ENCODE measurements around the gene SMG6.
"Not testable (repeated sequence)": the region's sequence is repeated elsewhere in the genome, so short reads cannot be mapped to it uniquely, and the experiment has no call there.

SMG6 gene

DNA sequence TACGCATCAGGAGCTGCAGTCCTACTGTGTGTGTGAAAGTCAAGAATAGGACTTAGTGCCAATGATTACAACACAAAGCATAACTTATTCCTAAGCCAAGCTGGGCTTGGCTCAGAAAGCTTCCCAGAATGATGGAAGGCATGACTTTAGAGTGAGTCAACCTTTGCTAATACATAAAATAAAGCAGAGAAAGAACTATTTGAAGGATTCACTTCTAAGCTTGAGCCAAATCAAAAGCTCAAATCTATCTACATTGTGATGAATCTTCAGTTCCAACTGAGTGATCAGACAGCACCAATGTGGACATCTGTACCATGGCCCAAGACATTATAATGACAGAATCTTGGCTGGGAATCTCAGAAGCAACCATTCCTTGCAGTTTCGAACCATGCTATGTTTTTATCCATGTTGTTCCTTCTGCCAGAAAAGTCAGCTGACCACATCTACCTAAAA is 41.4 kb downstream of the SMG6 start:
- H3K4me3 ChIP-seq (ENCODE audit: low read depth, low read length): no peak overlapping the region

DNA sequence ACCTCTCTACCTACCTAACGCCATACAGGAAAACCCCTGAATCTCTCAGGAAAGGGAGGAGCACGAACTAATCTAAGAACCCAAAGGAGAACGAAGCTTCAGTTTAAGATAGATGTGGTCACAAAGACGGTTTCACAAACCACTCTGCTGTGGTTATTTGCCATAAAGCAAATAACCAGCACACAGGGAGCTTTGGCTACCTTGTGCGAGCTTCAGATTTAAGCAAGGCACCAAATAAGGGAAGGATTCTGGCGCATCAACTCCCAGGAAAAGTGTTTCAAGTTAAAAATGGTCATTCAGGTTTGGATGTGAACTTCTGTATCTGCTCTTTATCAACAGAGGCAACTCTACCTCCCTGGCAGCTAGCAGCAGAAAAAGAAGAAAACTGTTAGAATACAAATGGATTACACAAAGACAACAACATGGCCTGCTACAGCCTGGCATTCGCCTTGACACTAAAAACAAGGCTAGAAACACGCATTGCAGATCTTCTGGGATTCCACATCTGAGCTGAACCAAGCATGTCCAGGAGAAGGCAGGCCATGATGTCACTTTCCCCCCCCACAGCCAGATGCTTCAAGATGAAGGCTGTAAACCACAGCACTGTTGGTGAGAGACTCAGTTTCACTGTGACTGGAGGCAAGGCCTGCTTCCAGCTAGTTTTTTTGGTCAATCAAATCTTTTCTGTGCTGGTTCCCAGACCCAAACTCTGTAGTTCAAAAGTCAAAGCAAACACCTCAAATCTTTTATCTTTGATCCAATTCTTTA is 43.6 kb downstream of the SMG6 start:
- TF ChIP-seq CTCF (IDR thresholded peaks at IDR 0.05; ENCODE audit: low read depth, low read length): no peak

More for the DNA sequence above, 41.4 kb downstream of the SMG6 start:
- no peak for TF ChIP-seq CTCF (IDR thresholded peaks at IDR 0.05; ENCODE audit: low read depth, low read length)

DNA sequence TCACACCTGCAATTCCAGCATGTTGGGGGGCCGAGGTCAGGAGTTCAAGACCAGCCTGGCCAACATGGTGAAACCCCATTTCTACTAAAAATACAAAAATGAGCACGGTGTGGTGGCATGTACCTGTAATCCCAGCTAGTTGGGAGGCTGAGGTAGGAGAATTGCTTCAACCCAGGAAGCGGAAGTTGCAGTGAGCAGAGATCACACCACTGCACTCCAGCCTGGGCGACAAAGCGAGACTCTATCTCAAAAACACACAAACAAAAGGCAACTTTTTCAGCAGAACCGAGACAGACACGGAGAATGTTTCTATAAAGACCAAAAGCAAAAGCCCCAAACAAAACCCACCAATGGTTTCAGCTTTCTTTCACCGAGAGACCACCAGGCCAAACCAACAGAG is 44.8 kb downstream of the SMG6 start:
- not testable (repeated sequence) for H3K4me3 ChIP-seq (ENCODE audit: low read depth, low read length)

More for the DNA sequence above, 43.6 kb downstream of the SMG6 start:
- no peak overlapping the region for H3K4me3 ChIP-seq (ENCODE audit: low read depth, low read length)

DNA sequence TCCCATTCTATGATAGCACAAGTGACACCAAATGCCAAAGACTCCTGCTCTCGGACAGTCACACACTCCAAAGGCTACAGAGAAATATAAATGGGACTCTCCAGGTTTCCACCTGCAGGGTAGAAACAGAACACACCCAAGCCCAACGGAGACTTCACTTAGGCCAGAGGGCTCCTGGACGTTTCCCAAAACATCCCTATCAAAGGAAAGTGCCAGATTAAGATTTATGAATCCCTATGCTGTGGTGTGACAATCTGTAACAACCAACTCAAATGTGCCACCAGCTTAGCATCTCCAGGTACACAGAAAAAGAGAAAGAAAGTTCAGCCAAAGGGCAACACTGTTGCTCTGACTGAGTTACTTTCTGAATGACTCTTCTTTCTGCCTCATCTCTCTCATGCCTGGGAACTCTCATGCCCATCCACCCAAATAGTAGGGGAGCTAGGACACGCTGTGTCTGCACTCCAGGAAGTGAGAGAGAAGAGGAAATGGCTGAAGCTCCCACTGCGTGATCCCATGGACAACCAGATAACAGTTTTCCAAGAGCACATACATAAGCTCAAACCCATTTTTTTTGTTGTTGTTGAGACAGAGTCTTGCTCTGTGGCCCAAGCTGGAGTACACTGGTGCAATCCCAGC is 49.7 kb downstream of the SMG6 start:
- TF ChIP-seq CTCF (IDR thresholded peaks at IDR 0.05; ENCODE audit: low read depth, low read length): no peak
- no peak overlapping the region for H3K4me3 ChIP-seq (ENCODE audit: low read depth, low read length)

DNA sequence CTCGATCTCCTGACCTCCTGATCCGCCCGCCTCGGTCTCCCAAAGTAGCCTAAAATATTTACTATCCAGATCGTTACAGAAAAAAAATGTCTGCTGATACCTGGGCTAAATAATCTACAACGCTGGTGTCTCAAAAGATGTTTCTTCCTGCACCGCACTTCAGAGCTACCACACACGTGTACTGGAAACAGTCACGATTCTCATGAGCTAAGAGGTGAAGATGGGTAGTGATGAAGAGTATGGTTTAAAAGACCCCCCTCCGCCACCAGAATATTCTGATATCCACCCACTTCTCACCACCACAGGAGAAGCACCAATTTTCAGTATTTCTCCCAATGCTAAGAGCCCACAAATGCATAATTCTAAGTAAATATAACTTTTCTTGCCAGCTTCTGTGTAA is 50.2 kb downstream of the SMG6 start:
- H3K4me3 ChIP-seq (ENCODE audit: low read depth, low read length): no peak overlapping the region
- no peak for TF ChIP-seq CTCF (IDR thresholded peaks at IDR 0.05; ENCODE audit: low read depth, low read length)

DNA sequence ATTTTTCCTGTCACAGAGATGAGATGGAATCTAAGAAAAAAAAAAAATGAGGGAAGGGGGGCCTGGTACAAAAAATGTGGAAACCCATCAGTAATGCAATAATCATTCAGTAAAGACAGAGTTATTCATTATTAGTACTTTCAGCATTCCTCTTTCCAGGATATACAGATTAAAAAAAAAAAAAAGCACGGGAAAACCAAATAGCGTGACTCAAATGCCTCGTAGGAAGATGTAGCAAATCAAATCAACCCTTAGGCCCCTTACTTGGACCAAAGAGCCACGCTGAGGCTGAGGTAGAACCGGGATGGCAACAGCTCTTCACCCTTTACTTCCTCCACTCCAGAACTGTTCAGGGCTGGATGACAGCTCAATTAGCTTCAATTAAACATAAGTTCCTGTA is 52.5 kb downstream of the SMG6 start:
- TF ChIP-seq CTCF (IDR thresholded peaks at IDR 0.05; ENCODE audit: low read depth, low read length): no peak
- no peak overlapping the region for H3K4me3 ChIP-seq (ENCODE audit: low read depth, low read length)

DNA sequence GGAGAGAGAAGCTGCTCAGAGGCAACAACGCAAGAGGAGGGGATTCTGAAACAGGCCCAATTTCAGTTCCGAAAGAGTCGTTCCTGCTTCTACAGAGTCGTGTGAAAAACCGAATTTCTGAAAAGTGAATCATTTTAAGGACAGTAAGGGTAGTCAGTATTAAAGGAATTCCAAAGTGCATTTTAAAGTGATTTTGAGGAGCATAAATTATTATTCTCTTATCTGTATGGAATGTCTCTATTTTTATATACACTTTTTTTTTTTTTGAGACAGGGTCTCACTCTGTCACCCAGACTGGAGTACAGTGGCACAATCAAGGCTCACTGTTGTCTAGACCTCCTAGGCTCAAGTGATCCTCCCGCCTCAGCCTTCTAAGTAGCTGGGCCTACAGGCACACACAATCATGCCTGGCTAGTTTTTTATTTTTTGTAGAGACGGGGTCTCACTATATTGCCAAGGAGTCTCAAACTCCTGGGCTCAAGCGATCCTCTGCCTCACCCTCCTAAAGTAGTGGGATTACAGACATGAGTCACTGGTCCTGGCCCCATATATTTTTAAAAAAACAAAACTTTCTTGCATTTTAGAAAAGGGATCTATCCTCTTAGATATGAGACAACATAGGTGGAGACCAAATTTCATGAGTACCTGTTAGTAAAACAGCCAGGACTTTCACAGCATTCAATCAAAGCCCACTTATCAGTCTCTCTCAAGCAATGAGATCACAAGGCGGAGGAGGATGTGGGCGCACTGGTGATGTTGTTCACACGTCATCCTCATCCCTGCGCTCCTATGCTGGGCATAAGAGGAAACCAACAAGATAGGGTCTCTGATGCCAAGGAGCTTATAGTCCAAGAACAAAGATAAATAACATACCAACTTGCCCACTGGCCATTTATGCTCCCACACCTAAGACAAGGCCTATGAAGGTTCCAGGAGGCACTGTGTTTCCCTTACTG is 53.2 kb downstream of the SMG6 start:
- no peak overlapping the region for H3K4me3 ChIP-seq (ENCODE audit: low read depth, low read length)
- no peak for TF ChIP-seq CTCF (IDR thresholded peaks at IDR 0.05; ENCODE audit: low read depth, low read length)

Data from WI38 (cell line).